HG03108 (cell line): ENCODE data around the gene PPP4R1.
"Not testable (repeated sequence)": the region's sequence is repeated elsewhere in the genome, so short reads cannot be mapped to it uniquely, and the experiment has no call there.

Experiments
- ATAC-seq: cut with Tn5 transposase; IDR thresholded peaks from one replicate; pipeline ENCODE4 v1.9.1; 2021; ENCODE audit warnings: moderate library complexity; ENCODE audit not compliant: unreplicated experiment

PPP4R1 gene

GRCh38 chr18:9614401-9615279 is at the start of gene PPP4R1:
PPP4R1 (minus strand) TSS chr18:9614559; CDS start chr18:9614484, 75 bp downstream.
- ATAC-seq, result peak; percentile 57

- no peak for ATAC-seq
These were observed 49.0 kb upstream of the PPP4R1 start for GRCh38 chr18:9663377-9663776.

- no peak for ATAC-seq
These were observed 47.2 kb upstream of the PPP4R1 start for GRCh38 chr18:9661564-9661963.

GRCh38 chr18:9659499-9660375 is 45.4 kb upstream of the PPP4R1 start:
- ATAC-seq, result no peak

GRCh38 chr18:9658087-9658641 is 43.8 kb upstream of the PPP4R1 start:
- ATAC-seq, result no peak

- no peak for ATAC-seq
These were observed 40.9 kb upstream of the PPP4R1 start for GRCh38 chr18:9655232-9655767.

GRCh38 chr18:9653390-9653789 is 39.0 kb upstream of the PPP4R1 start:
- ATAC-seq, result no peak

GRCh38 chr18:9649164-9649540 is 34.8 kb upstream of the PPP4R1 start:
- ATAC-seq, result no peak

- ATAC-seq, result no peak
These were observed 34.2 kb upstream of the PPP4R1 start for GRCh38 chr18:9648431-9649163.

- ATAC-seq, result no peak
These were observed 33.4 kb upstream of the PPP4R1 start for GRCh38 chr18:9647496-9648323.

- no peak for ATAC-seq
These were observed 29.2 kb upstream of the PPP4R1 start for GRCh38 chr18:9643549-9643948.

GRCh38 chr18:9642799-9643462 is 28.6 kb upstream of the PPP4R1 start:
- no peak for ATAC-seq

GRCh38 chr18:9641081-9641480 is 26.7 kb upstream of the PPP4R1 start:
- not testable (repeated sequence) for ATAC-seq

- no peak for ATAC-seq
These were observed 24.5 kb upstream of the PPP4R1 start for GRCh38 chr18:9638886-9639285.

- ATAC-seq, result no peak
These were observed 22.8 kb upstream of the PPP4R1 start for GRCh38 chr18:9637036-9637767.

GRCh38 chr18:9634856-9635255 is 20.5 kb upstream of the PPP4R1 start:
- no peak for ATAC-seq

- no peak for ATAC-seq
These were observed 17.6 kb upstream of the PPP4R1 start for GRCh38 chr18:9631814-9632496.

- ATAC-seq, result no peak
These were observed 16.1 kb upstream of the PPP4R1 start for GRCh38 chr18:9630444-9630843.
